Measurements from ENCODE around the gene NBAS. TPM values are rescaled to one million over a fixed set of nuclear protein-coding genes. Genes with fewer than 3 reads are reported as not detected.
"Not testable (repeated sequence)": the region's sequence is repeated elsewhere in the genome, so short reads cannot be mapped to it uniquely, and the experiment has no call there.

NBAS gene
- total RNA-seq, 1 experiment from 2014 or later, result 28.9 TPM

GRCh38 chr2:15259356-15259756, 301.8 kb downstream of the NBAS start:
- H3K27ac ChIP-seq, result no peak overlapping the region
- no peak overlapping the region for H3K4me2 ChIP-seq
- no peaks in the 10 kb centered on the region for H3K36me3 ChIP-seq (ENCODE audit: low read depth)
- no peak overlapping the region for H2AFZ ChIP-seq
- H3K9me2 ChIP-seq (ENCODE audit: insufficient read depth), result no peaks in the 10 kb centered on the region
- CTCF ChIA-PET, result no interaction called here
- H3K27me3 ChIP-seq (ENCODE audit: insufficient read depth, low read depth), result no peaks in the 10 kb centered on the region
- no peaks in the 10 kb centered on the region for H3F3A ChIP-seq (ENCODE audit: insufficient read depth, low read depth)
- H3K9me3 ChIP-seq (ENCODE audit: insufficient read depth, low read depth), result no peaks in the 10 kb centered on the region; the same call in 1 of the 2 replicates
- H3K79me2 ChIP-seq (ENCODE audit: low read depth), result no peaks in the 10 kb centered on the region
- no peaks in the 10 kb centered on the region for H3K4me1 ChIP-seq (replicated peaks; ENCODE audit: insufficient read depth)
- intact Hi-C loops (cut with micrococcal nuclease; ENCODE audit: unreplicated experiment), result no loop called here
- POLR2A ChIA-PET (ENCODE audit: unreplicated experiment), result no interaction called here
- BruUV-seq (replicated peaks), result no TSS peak
- no peaks in the 10 kb centered on the region for H4K20me1 ChIP-seq (ENCODE audit: insufficient read depth)
- DNase-seq, result no peak
- no peak overlapping the region for H3K4me3 ChIP-seq
- no peak for TF ChIP-seq CTCF (conservative IDR thresholded peaks at IDR 0.05)
- no peak for TF ChIP-seq EZH2 (IDR thresholded peaks at IDR 0.05; ENCODE audit: low read depth)

GRCh38 chr2:15258385-15258784, 302.7 kb downstream of the NBAS start:
- intact Hi-C loops (cut with micrococcal nuclease; ENCODE audit: unreplicated experiment); H2AFZ ChIP-seq; DNase-seq; H3K79me2 ChIP-seq (ENCODE audit: low read depth); H3K9me2 ChIP-seq (ENCODE audit: insufficient read depth); H4K20me1 ChIP-seq (ENCODE audit: insufficient read depth); CTCF ChIA-PET; BruUV-seq (replicated peaks); H3K36me3 ChIP-seq (ENCODE audit: low read depth); H3K4me3 ChIP-seq; H3F3A ChIP-seq (ENCODE audit: insufficient read depth, low read depth); H3K27me3 ChIP-seq (ENCODE audit: insufficient read depth, low read depth); H3K27ac ChIP-seq; POLR2A ChIA-PET (ENCODE audit: unreplicated experiment); H3K4me2 ChIP-seq; H3K9me3 ChIP-seq (ENCODE audit: insufficient read depth, low read depth); H3K4me1 ChIP-seq (replicated peaks; ENCODE audit: insufficient read depth): not testable (repeated sequence)

- H2AFZ ChIP-seq, result no peak overlapping the region
- intact Hi-C loops (cut with micrococcal nuclease; ENCODE audit: unreplicated experiment), result no loop called here
- H4K20me1 ChIP-seq (ENCODE audit: insufficient read depth), result no peaks in the 10 kb centered on the region
- ChIA-PET CTCF (no interaction called here), POLR2A (ENCODE audit: unreplicated experiment) (no interaction called here)
- no peaks in the 10 kb centered on the region for H3K4me1 ChIP-seq (replicated peaks; ENCODE audit: insufficient read depth)
- no peaks in the 10 kb centered on the region for H3K27me3 ChIP-seq (ENCODE audit: insufficient read depth, low read depth)
- H3F3A ChIP-seq (ENCODE audit: insufficient read depth, low read depth), result no peaks in the 10 kb centered on the region
- BruUV-seq (replicated peaks), result no TSS peak
- H3K4me2 ChIP-seq, result no peak overlapping the region
- DNase-seq, result no peak
- H3K9me2 ChIP-seq (ENCODE audit: insufficient read depth), result no peaks in the 10 kb centered on the region
- no peaks in the 10 kb centered on the region for H3K36me3 ChIP-seq (ENCODE audit: low read depth)
- TF ChIP-seq EZH2 (IDR thresholded peaks at IDR 0.05; ENCODE audit: low read depth), result no peak
- no peak for TF ChIP-seq CTCF (conservative IDR thresholded peaks at IDR 0.05)
- no peak overlapping the region for H3K27ac ChIP-seq
- H3K9me3 ChIP-seq (ENCODE audit: insufficient read depth, low read depth), result no peaks in the 10 kb centered on the region; the same call in 1 of the 2 replicates
- no peaks in the 10 kb centered on the region for H3K79me2 ChIP-seq (ENCODE audit: low read depth)
- H3K4me3 ChIP-seq, result no peak overlapping the region
These were observed 307.3 kb downstream of the NBAS start for GRCh38 chr2:15253835-15254286.

- H3K36me3 ChIP-seq (ENCODE audit: low read depth), result no peaks in the 10 kb centered on the region
- ChIA-PET POLR2A (ENCODE audit: unreplicated experiment) (no interaction called here), CTCF (no interaction called here)
- no peaks in the 10 kb centered on the region for H4K20me1 ChIP-seq (ENCODE audit: insufficient read depth)
- no peaks in the 10 kb centered on the region for H3K9me3 ChIP-seq (ENCODE audit: insufficient read depth, low read depth)
- intact Hi-C loops (cut with micrococcal nuclease; ENCODE audit: unreplicated experiment), result no loop called here
- no peaks in the 10 kb centered on the region for H3K27me3 ChIP-seq (ENCODE audit: insufficient read depth, low read depth)
- H3K27ac ChIP-seq, result no peak overlapping the region
- no TSS peak for BruUV-seq (replicated peaks)
- no peaks in the 10 kb centered on the region for H3K79me2 ChIP-seq (ENCODE audit: low read depth)
- TF ChIP-seq CTCF (conservative IDR thresholded peaks at IDR 0.05), result no peak
- TF ChIP-seq EZH2 (IDR thresholded peaks at IDR 0.05; ENCODE audit: low read depth), result no peak
- no peaks in the 10 kb centered on the region for H3K9me2 ChIP-seq (ENCODE audit: insufficient read depth)
- H3K4me3 ChIP-seq, result no peak overlapping the region
- H3K4me1 ChIP-seq (replicated peaks; ENCODE audit: insufficient read depth), result no peaks in the 10 kb centered on the region
- no peak for DNase-seq
- no peak overlapping the region for H2AFZ ChIP-seq
- no peaks in the 10 kb centered on the region for H3F3A ChIP-seq (ENCODE audit: insufficient read depth, low read depth)
- no peak overlapping the region for H3K4me2 ChIP-seq
These were observed 307.9 kb downstream of the NBAS start for GRCh38 chr2:15253247-15253646.
